Parathyroid adenoma (tissue), 2 donors: Measurements from ENCODE around the gene QTRT2.

Source experiments
- H2AFZ ChIP-seq: fragments of 300-600 bp; sonication (generic); one replicate; pipeline ENCODE4 v1.7.0; 2017; ENCODE audit warnings: antibody characterized with exemption, mild to moderate bottlenecking
- H3K27ac ChIP-seq: fragments of 300-600 bp; sonication (generic); one replicate; pipeline ENCODE4 v1.7.0; 2017
- H3K27me3 ChIP-seq: fragments of 300-600 bp; sonication (generic); one replicate; pipeline ENCODE4 v1.7.0; 2017; ENCODE audit warnings: low read length; ENCODE audit not compliant: control insufficient read depth, insufficient read depth
- H3K36me3 ChIP-seq: fragments of 300-600 bp; sonication (generic); one replicate; pipeline ENCODE4 v1.7.0; 2017; ENCODE audit warnings: low read length; ENCODE audit not compliant: control insufficient read depth, insufficient read depth
- H3K4me1 ChIP-seq: fragments of 300-600 bp; sonication (generic); one replicate; pipeline ENCODE4 v1.7.0; 2017; ENCODE audit warnings: control low read depth
- H3K4me2 ChIP-seq: fragments of 300-600 bp; sonication (generic); one replicate; pipeline ENCODE4 v1.7.0; 2017; ENCODE audit warnings: low read length
- H3K4me3 ChIP-seq: fragments of 300-600 bp; sonication (generic); one replicate; pipeline ENCODE4 v1.7.0; 2017; ENCODE audit warnings: low read depth, low read length
- H3K79me2 ChIP-seq: fragments of 300-600 bp; sonication (generic); one replicate; pipeline ENCODE4 v1.7.0; 2017; ENCODE audit warnings: control low read depth
- H3K9ac ChIP-seq: fragments of 300-600 bp; sonication (generic); one replicate; pipeline ENCODE4 v1.7.0; 2017; ENCODE audit warnings: mild to moderate bottlenecking
- H3K9me3 ChIP-seq: fragments of 300-600 bp; sonication (generic); one replicate; pipeline ENCODE4 v1.7.0; 2017; ENCODE audit warnings: low read length; ENCODE audit not compliant: control insufficient read depth
- TF ChIP-seq, protein P1 (sequence below): fragments of 300-600 bp; sonication (generic); IDR thresholded peaks from one replicate; pipeline ENCODE4 v1.7.0; 2017; ENCODE audit warnings: antibody characterized with exemption, mild to moderate bottlenecking
- donor health status: primary hyperparathyroidism.

QTRT2 gene

GRCh38 chr3:114122027-114122709 lies 65.6 kb downstream of the QTRT2 start:
- Histone ChIP-seq H3K4me2 (no peak overlapping the region), H3K4me3 (no peak overlapping the region), H3K9ac (no peak overlapping the region), H3K4me1 (no peaks in the 10 kb centered on the region), H3K9me3 (no peaks in the 10 kb centered on the region), H3K27ac (peak overlapping the region; percentile 1), H3K27me3 (no peaks in the 10 kb centered on the region), H3K36me3 (no peaks in the 10 kb centered on the region), H2AFZ (no peak overlapping the region), H3K79me2 (no peaks in the 10 kb centered on the region)
- TF ChIP-seq, protein P1, sequence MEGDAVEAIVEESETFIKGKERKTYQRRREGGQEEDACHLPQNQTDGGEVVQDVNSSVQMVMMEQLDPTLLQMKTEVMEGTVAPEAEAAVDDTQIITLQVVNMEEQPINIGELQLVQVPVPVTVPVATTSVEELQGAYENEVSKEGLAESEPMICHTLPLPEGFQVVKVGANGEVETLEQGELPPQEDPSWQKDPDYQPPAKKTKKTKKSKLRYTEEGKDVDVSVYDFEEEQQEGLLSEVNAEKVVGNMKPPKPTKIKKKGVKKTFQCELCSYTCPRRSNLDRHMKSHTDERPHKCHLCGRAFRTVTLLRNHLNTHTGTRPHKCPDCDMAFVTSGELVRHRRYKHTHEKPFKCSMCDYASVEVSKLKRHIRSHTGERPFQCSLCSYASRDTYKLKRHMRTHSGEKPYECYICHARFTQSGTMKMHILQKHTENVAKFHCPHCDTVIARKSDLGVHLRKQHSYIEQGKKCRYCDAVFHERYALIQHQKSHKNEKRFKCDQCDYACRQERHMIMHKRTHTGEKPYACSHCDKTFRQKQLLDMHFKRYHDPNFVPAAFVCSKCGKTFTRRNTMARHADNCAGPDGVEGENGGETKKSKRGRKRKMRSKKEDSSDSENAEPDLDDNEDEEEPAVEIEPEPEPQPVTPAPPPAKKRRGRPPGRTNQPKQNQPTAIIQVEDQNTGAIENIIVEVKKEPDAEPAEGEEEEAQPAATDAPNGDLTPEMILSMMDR, result no peak

- H3K9me3 ChIP-seq, result no peaks in the 10 kb centered on the region
- no peaks in the 10 kb centered on the region for H3K4me1 ChIP-seq
- no peaks in the 10 kb centered on the region for H3K79me2 ChIP-seq
- no peak overlapping the region for H3K4me2 ChIP-seq
- H2AFZ ChIP-seq, result no peak overlapping the region
- no peaks in the 10 kb centered on the region for H3K27me3 ChIP-seq
- no peak overlapping the region for H3K27ac ChIP-seq
- H3K4me3 ChIP-seq, result no peak overlapping the region
- TF ChIP-seq, protein P1, result no peak
- H3K36me3 ChIP-seq, result no peaks in the 10 kb centered on the region
- H3K9ac ChIP-seq, result no peak overlapping the region
These were observed 69.9 kb downstream of the QTRT2 start for GRCh38 chr3:114126461-114126860.

DNA sequence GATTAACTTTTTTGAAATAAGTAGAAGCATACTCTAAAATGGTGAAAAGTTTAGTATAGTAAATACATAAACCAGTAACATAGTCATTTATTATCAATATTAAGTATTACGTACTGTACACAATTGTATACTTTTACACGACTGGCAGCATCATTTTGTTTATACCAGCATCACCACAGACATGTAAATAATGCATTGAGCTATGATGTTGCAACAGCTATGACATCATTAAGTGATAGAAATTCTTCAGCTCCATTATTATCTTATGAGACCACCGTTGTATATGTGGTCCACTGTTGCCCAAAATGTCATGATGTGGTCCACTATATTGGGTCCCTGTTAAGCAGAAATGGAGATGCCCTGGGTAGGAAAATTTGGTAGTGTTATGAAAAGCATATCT lies 71.0 kb downstream of the QTRT2 start:
- no peaks in the 10 kb centered on the region for H3K4me1 ChIP-seq
- H3K36me3 ChIP-seq, result no peaks in the 10 kb centered on the region
- no peaks in the 10 kb centered on the region for H3K79me2 ChIP-seq
- no peaks in the 10 kb centered on the region for H3K9me3 ChIP-seq
- no peaks in the 10 kb centered on the region for H3K27me3 ChIP-seq
- H3K4me2 ChIP-seq, result no peak overlapping the region
- no peak overlapping the region for H3K9ac ChIP-seq
- no peak overlapping the region for H3K27ac ChIP-seq
- H2AFZ ChIP-seq, result no peak overlapping the region
- no peak overlapping the region for H3K4me3 ChIP-seq
- TF ChIP-seq, protein P1, result no peak

DNA sequence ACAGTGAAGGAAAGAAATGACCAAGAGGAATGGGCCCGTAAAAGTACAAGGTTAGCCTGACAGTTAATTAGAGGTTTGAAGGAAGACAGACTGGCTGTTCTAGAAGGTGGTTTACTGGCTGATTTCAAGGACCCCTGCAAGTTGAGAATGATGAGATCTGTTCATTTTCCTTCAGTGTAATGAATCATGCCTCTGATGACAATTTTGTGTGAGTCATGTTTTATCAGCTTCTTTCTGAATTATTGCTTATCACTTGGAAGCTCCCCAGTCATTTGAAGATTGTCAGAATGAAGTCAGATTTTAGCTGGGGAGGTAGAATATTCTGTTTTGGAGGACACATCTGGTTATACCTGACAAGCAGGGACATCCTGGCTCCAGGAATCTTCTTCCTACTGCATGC lies 71.7 kb downstream of the QTRT2 start:
- Histone ChIP-seq H2AFZ (no peak overlapping the region), H3K4me1 (no peaks in the 10 kb centered on the region), H3K27ac (no peak overlapping the region), H3K4me3 (no peak overlapping the region), H3K9ac (no peak overlapping the region), H3K27me3 (no peaks in the 10 kb centered on the region), H3K36me3 (no peaks in the 10 kb centered on the region), H3K79me2 (no peaks in the 10 kb centered on the region), H3K4me2 (no peak overlapping the region), H3K9me3 (no peaks in the 10 kb centered on the region)
- TF ChIP-seq, protein P1, result no peak

- Histone ChIP-seq H3K27ac (no peak overlapping the region), H3K4me2 (no peak overlapping the region), H3K36me3 (no peaks in the 10 kb centered on the region), H3K27me3 (no peaks in the 10 kb centered on the region), H2AFZ (no peak overlapping the region), H3K9ac (no peak overlapping the region), H3K4me1 (no peaks in the 10 kb centered on the region), H3K79me2 (no peaks in the 10 kb centered on the region), H3K9me3 (no peaks in the 10 kb centered on the region), H3K4me3 (no peak overlapping the region)
- TF ChIP-seq, protein P1, result no peak
These were observed 72.3 kb downstream of the QTRT2 start for GRCh38 chr3:114128826-114129225.
